ENCODE data around the gene SLC9A2.

DNA sequence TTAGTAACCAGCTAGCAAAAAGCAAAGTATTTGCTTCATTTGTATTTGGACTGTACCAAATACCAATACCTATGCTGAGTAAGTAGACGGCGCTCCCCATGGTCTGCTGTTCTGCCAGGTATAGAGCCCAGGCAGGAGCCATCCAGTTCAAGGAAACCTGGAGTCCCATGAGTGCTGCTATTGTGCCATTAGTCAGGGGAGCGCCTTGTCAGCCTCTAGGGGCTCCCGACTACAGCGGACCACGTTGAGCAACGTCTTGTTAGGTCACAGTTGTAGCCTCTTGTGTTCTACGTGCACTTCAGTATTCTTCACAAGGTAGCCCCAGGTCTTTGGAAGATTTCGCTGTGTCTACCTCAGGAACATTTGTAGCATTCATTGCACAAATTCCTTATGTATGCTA is 21.6 kb upstream of the SLC9A2 start:
- TF ChIP-seq EZH2 (IDR thresholded peaks at IDR 0.05) (no peak), FOXP2 (optimal IDR thresholded peaks at IDR 0.05; ENCODE audit: control extremely low read depth, extremely low read length, insufficient read depth) (no peak)

Data from SK-N-MC (cell line).